HG03457 (cell line): ENCODE measurements around the gene C1D.

Experiments used
- ATAC-seq: cut with Tn5 transposase; IDR thresholded peaks from one replicate; pipeline ENCODE4 v1.9.1; 2021; ENCODE audit warnings: moderate number of reproducible peaks; ENCODE audit not compliant: unreplicated experiment

The C1D gene

GRCh38 chr2:68059784-68060525 lies 2.8 kb downstream of the C1D start:
- ATAC-seq, result no peak

- ATAC-seq, result no peak
Measured at GRCh38 chr2:68057658-68058396, 5.0 kb downstream of the C1D start.

- ATAC-seq, result no peak
Measured at GRCh38 chr2:68052717-68053422, 9.9 kb downstream of the C1D start.

- ATAC-seq, result no peak
Measured at GRCh38 chr2:68050353-68050752, 12.5 kb downstream of the C1D start.

- ATAC-seq, result no peak
Measured at GRCh38 chr2:68046642-68047240, 16.1 kb downstream of the C1D start.

GRCh38 chr2:68046224-68046623 lies 16.6 kb downstream of the C1D start:
- ATAC-seq, result no peak

GRCh38 chr2:68045342-68045741 lies 17.5 kb downstream of the C1D start:
- no peak for ATAC-seq

GRCh38 chr2:68044099-68044498 lies 18.7 kb downstream of the C1D start:
- ATAC-seq, result no peak

- ATAC-seq, result no peak
Measured at GRCh38 chr2:68043695-68044094, 19.1 kb downstream of the C1D start.

GRCh38 chr2:68043032-68043431 lies 19.8 kb downstream of the C1D start:
- no peak for ATAC-seq

- no peak for ATAC-seq
Measured at GRCh38 chr2:68041704-68042245, 21.0 kb downstream of the C1D start.

GRCh38 chr2:68040078-68040477 lies 22.7 kb downstream of the C1D start:
- ATAC-seq, result no peak

GRCh38 chr2:68039317-68039716 lies 23.5 kb downstream of the C1D start:
- no peak for ATAC-seq

- ATAC-seq, result no peak
Measured at GRCh38 chr2:68032702-68033101, 30.1 kb downstream of the C1D start.

- no peak for ATAC-seq
Measured at GRCh38 chr2:68031542-68032160, 31.2 kb downstream of the C1D start.

- no peak for ATAC-seq
Measured at GRCh38 chr2:68031043-68031442, 31.8 kb downstream of the C1D start.

- ATAC-seq, result no peak
Measured at GRCh38 chr2:68030529-68030928, 32.3 kb downstream of the C1D start.

- ATAC-seq, result no peak
Measured at GRCh38 chr2:68027959-68028358, 34.8 kb downstream of the C1D start.

- no peak for ATAC-seq
Measured at GRCh38 chr2:68024450-68024849, 38.4 kb downstream of the C1D start.

GRCh38 chr2:68023904-68024303 lies 38.9 kb downstream of the C1D start:
- ATAC-seq, result no peak

- no peak for ATAC-seq
Measured at GRCh38 chr2:68018727-68019126, 44.1 kb downstream of the C1D start.
